Activated CD4-positive, CD25-positive, alpha-beta regulatory T cell (primary cell): ENCODE data around the gene TM4SF18.
"Not testable (repeated sequence)": the region's sequence is repeated elsewhere in the genome, so short reads cannot be mapped to it uniquely, and the experiment has no call there.

Source experiments
- DNase-seq, 4 experiments: peaks; one replicate each; lab custom pipeline; 2025; lab: John Stamatoyannopoulos, UW

Gene TM4SF18

GRCh38 chr3:149368674-149369497 is 35.5 kb upstream of the TM4SF18 start:
- no peak for DNase-seq

GRCh38 chr3:149368201-149368673 is 34.8 kb upstream of the TM4SF18 start:
- no peak for DNase-seq

DNA sequence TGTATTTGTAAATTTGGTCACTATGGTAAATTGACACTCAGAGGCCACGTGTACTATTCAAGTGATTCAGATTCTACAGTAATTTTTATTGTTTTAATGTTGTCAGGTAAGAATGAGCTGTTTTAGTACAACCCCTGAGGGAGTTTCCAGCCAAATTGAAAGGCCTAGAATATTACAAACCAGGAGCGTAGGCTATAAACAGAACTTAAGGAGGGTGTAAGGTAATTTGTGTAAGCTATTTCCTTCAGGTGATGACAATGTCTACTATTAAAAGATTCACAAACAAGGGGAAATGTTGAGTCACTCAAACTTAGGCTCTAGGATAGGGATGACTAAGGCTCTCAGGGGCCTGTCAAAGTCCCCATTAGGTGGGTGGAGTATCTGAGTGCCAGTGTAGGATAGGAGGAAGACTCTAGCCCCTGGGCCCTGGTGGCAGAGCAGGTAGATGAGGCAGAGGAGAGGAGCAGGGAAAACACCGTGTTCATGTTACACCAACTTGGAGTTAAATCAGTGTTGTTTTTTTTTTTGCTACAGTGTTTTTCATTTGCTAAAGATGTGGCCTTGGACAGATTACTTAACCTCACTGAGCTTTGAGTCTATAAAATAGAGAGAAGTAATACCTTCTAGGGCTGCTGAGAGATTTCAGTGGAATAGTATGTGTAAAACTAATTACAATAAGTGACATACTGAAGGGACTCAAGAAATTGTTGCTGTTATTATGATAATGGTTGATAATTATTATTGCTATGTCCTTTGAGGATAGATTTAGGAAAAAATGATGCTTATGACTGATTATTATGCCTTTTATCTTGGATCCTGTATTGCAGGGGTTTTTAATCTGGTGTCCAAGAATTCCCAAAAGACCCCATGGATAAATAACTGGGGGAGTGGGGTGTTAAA is 33.8 kb upstream of the TM4SF18 start:
- no peak for DNase-seq

DNA sequence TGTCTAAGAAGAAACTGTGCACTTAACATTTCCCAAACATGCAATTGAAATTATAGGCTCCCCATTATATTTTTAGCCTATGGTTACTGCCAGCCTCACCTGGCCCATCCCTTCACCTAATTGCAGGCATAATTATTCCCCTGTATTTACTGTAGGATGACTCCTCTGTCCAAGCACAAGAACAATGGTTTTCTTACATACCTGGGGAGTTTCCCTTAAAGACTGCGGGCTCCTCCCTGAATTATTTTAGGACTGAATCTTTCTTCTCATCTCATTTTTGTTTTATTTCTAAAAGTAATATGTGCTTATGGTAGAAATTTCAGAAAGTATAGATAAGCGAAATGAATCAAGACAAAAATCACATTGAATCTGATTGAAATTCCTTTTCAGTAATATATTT is 32.6 kb upstream of the TM4SF18 start:
- no peak for DNase-seq

DNA sequence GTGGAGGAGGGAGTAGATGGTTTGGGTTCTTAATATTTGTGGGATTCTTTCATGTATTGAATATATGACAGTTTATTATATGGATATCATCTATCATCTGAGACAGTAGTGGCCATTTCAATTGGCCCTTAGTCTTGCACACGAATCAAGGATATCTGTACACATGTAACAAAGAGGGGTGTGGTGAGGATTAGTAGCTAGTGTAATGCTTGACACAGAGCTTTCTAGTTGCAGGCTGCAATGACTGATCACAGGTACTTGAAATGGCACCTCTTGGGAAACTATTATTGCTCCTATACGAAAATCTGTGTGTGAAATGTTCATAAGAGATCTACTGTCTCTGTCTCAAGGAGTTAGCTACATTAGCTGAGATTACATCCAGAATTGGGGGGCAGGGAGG is 31.2 kb upstream of the TM4SF18 start:
- no peak for DNase-seq

DNA sequence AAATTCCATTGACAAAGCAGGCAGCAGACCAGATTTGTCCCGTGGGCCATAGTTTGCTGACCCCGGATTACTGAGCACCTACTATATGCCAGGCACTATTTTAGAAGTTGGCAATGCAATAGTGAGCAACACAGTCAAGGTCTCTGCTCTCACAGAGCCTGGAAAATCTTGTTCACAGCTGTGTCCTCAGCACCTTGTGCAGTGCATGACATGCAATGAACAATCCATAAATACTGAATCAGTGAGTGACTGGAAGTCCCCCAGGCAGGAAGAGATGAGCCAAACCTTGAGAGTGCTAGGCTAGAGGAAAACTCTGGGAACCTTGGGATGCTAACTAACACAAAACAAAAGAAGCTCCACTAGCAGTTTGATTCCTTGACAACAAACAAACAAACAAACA is 29.6 kb upstream of the TM4SF18 start:
- DNase-seq, result no peak

GRCh38 chr3:149362366-149362765 is 28.9 kb upstream of the TM4SF18 start:
- DNase-seq, result no peak

- DNase-seq, result no peak
These were observed 23.2 kb upstream of the TM4SF18 start for GRCh38 chr3:149356630-149357029.

- no peak for DNase-seq
These were observed 22.7 kb upstream of the TM4SF18 start for GRCh38 chr3:149356044-149356592.

DNA sequence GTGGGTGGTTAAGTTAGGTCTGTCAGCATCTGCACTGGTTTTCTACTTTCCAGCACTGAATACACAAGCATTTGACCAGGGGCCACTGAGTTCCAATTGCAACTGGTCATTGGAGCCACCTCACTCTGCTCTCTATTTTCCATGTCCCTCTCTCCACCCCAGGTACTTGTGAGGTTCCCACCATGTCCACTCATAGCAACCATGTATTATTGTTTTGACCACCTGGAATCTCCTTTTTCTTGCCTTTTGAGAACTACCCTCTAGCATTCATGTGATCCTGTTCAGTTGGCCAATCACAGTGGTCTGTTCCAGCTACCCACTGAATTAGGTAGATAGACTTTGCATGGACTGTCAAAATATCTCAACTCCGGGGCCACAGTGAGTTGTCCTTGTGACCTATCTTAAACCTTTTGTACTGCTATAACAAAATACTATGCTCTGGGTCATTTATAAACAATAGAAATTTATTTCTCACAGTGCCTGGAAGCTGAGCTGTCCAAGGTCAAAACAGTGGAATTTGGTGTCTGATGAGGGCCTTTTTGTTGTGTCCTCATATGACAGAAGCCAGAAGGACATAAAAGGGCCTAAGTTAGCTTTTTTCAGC is 20.2 kb upstream of the TM4SF18 start:
- DNase-seq, result no peak

GRCh38 chr3:149352556-149352955 is 19.1 kb upstream of the TM4SF18 start:
- DNase-seq, result no peak

GRCh38 chr3:149343951-149344350 is 10.5 kb upstream of the TM4SF18 start:
- DNase-seq, result no peak

DNA sequence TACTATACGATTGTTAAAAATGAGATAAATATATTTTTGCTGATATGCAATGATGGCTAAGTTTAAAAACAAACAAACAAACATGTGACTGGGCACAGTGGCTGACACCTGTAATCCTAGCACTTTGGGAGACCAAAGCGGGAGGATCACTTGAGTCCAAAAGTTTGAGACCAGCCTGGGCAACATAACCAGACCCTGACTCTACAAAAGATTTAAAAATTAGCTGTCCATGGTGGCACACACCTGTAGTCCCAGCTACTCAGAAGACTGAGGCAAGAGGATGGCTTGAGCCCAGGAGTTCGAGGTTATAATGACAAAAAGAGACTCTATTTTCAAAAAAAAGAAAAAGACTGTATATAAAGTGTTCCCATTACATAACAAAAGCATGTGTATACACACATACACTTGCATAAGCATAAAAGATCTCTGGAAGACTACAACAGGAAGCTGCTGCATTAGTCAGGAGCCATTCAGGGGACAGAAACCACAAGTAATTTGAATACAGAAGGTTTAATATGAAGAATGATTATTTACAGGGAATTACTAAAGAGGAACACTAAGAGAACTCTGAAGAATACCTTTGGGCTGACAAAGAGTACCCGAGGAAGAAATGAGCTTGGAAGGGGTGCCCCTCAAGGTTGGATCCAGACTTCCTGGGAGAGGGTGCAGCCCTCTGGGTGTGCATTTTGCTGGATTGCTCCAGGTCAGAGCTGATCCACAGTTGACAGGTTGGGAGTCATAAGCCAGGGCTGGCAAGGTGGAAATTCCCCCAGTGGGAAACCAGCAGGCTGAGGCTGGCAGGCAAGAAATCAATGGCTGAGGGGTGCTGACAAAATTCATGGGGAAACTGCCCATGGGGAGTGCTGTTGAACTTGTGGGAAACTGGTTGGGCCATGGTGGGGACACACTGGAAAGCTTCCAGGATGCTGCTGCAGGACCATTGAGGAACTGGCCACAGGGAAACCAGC is 9.3 kb upstream of the TM4SF18 start:
- DNase-seq, result no peak

DNA sequence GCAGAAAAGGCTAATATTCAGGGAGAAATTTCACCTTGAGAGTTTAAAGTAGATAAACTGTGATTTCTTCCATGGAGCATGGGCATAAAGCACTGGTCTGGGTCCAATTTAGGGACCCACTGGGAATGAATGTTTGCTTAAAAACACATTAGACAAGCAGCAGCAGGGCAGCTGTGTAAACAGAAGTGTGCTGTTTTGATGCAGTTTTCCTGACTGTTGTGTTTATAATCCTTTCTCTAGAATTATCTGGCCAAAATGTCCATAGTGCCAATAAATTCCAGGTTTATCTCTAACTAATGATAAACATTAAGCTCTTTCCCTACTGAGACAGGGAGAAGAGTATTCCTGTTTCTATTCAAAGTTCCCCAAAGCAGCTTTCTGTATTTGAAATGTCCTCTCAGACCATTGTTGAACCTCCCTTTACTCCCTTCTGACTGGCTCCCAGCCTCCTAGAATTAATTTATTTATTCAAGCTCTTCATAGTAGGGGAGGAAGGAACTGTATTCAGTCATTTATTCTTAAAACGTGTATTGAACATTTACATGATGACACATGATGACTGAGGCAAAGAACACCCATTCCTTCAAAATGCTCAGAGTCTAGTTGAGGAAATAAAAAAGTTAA is 7.0 kb upstream of the TM4SF18 start:
- DNase-seq, result no peak

DNA sequence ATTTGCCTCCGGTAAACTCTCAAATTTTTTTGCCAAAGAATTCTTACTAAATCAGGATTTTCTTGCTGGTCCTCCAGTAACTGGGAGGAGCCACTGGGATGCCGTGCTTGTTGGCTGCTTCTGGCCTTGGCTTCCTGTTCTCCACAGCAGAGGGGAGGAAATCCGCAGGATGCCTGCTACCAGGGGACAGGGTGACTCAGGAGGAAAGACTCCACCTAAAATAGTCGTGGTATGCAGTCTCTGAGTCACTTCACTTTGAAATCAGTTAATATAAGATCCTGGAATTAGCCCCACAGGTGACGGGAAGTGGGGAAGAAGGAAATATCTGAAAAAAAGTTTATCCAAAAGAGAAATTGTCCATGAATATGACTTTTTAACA is 6.5 kb upstream of the TM4SF18 start:
- no peak for DNase-seq

DNA sequence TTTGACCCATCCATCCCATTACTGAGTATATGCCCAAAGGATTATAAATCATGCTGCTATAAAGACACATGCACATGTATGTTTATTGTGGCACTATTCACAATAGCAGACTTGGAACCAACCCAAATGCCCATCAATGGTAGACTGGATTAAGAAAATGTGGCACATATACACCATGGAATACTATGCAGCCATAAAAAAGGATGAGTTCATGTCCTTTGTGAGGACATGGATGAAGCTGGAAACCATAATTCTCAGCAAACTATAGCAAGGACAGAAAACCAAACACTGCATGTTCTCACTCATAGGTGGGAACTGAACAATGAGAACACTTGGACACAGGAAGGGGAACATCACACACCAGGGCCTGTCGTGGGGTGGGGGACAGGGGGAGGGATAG is 4.0 kb upstream of the TM4SF18 start:
- DNase-seq, result not testable (repeated sequence)

GRCh38 chr3:149336925-149337324 is 3.5 kb upstream of the TM4SF18 start:
- no peak for DNase-seq

DNA sequence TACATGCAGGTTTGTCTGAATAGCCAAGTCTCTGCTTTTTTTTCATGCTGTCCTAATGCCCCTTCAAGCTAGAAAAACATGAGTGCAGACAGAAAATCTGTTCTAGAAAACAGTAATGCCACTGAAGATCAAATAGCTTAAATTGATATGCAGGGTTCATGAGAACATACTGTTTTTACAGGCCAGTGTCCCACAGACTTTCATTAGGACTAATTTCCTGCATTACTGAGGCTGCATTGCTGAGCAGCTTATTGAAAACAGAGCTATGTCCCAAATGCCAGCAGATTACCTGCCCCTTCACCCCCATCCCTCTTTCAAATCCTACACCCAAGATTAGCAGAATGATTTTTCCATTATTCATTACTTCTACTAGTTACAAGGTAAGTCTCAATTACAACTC is 665 bp downstream of the TM4SF18 start:
- DNase-seq, result no peak

DNA sequence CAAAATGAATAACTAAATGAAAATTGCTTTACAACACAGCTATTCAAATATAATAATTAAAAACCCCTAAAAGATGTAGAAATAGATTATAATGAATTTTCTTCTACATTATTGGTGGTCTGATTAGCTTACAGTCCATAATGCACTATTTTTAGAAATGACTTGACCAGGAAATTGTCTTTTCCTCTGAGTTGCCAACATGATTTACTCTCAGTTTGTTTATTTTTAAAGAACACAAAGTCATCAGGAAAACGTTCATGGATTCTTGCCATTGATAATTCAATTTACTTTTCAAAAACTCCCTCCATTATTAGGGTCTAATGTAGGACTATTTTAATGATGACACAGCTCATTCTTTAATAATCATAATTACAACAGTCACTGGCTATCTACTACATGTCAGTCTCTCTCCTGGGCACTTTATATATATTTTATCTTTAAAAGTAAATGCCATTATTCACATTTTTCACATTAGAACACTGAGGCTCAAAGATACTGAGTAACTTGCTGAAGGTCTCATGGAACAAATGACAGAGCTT is 1.1 kb downstream of the TM4SF18 start:
- no peak for DNase-seq

GRCh38 chr3:149331396-149331795 is 2.0 kb downstream of the TM4SF18 start:
- DNase-seq, result no peak
